Measurements from ENCODE around the gene CRIP3.

CRIP3 gene

DNA sequence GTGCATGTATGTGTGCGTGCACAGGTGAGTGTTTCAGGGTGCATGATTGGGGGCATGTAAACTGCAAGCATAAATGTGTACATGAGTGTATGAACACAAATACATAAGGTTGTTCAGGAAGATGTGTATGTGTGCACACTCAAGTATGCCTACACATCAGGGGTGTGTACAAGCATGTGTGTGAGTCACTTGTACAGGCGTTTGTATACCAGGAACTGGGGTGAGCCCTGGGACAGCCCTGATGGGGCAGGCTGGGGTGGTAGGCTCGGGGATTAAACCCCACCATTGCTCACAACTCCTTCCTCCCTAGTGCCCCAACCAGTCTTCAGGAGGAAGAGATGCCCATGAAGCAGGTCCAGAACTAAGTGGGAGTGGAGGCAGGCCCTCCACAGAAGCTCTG lies 4.3 kb downstream of the CRIP3 start:
- TF ChIP-seq REST (IDR thresholded peaks at IDR 0.05; ENCODE audit: insufficient read depth in 1 of 2, low read depth in 2 of 2, low read length in 2 of 2) (no peak), TAF1 (IDR thresholded peaks at IDR 0.05; ENCODE audit: borderline replicate concordance, insufficient read depth, low read length) (no peak), POLR2AphosphoS5 (IDR thresholded peaks at IDR 0.05; ENCODE audit: low read depth, low read length) (no peak), SIN3A (IDR thresholded peaks at IDR 0.05; ENCODE audit: borderline replicate concordance, insufficient read depth, low read length) (no peak), FOXP2 (optimal IDR thresholded peaks at IDR 0.05; ENCODE audit: borderline replicate concordance, extremely low read depth, extremely low read length, insufficient read depth) (no peak)

DNA sequence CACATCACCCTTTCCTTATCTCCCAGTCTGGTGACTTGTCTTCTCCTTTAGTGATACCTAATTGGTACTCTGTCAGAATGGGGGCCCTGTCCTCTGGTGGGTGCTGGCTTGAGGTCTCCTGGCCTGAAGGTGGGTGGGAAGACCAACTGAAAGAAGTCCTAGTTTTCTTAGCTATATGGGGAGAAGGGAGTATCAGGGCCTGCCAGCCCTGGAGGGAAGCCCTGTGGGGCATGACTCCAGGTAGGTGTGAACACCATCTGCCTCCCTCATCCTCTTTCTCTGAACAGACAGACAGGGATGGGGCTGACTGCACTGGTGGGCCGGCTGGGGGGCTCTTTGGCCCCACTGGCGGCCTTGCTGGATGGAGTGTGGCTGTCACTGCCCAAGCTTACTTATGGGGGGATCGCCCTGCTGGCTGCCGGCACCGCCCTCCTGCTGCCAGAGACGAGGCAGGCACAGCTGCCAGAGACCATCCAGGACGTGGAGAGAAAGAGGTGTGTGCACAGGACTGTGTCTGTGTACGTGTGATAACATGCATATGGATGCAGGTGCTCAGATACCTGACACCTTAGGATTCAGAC lies 4.8 kb downstream of the CRIP3 start:
- TF ChIP-seq REST (IDR thresholded peaks at IDR 0.05; ENCODE audit: insufficient read depth in 1 of 2, low read depth in 2 of 2, low read length in 2 of 2) = no peak
- TF ChIP-seq TAF1 (IDR thresholded peaks at IDR 0.05; ENCODE audit: borderline replicate concordance, insufficient read depth, low read length) = no peak
- no peak for TF ChIP-seq FOXP2 (optimal IDR thresholded peaks at IDR 0.05; ENCODE audit: borderline replicate concordance, extremely low read depth, extremely low read length, insufficient read depth)
- TF ChIP-seq POLR2AphosphoS5 (IDR thresholded peaks at IDR 0.05; ENCODE audit: low read depth, low read length) = no peak

GRCh38 chr6:43302126-43302525 lies 6.5 kb downstream of the CRIP3 start:
- TF ChIP-seq SIN3A (IDR thresholded peaks at IDR 0.05; ENCODE audit: borderline replicate concordance, insufficient read depth, low read length) = no peak

- no peak for TF ChIP-seq TAF1 (IDR thresholded peaks at IDR 0.05; ENCODE audit: borderline replicate concordance, insufficient read depth, low read length)
- no peak for TF ChIP-seq FOXP2 (optimal IDR thresholded peaks at IDR 0.05; ENCODE audit: borderline replicate concordance, extremely low read depth, extremely low read length, insufficient read depth)
- no peak for TF ChIP-seq REST (IDR thresholded peaks at IDR 0.05; ENCODE audit: insufficient read depth in 1 of 2, low read depth in 2 of 2, low read length in 2 of 2)
- no peak for TF ChIP-seq SIN3A (IDR thresholded peaks at IDR 0.05; ENCODE audit: borderline replicate concordance, insufficient read depth, low read length)
- TF ChIP-seq POLR2AphosphoS5 (IDR thresholded peaks at IDR 0.05; ENCODE audit: low read depth, low read length) = no peak
These were observed 7.3 kb downstream of the CRIP3 start for GRCh38 chr6:43301081-43301870.

- TF ChIP-seq SIN3A (IDR thresholded peaks at IDR 0.05; ENCODE audit: borderline replicate concordance, insufficient read depth, low read length) (no peak), POLR2AphosphoS5 (IDR thresholded peaks at IDR 0.05; ENCODE audit: low read depth, low read length) (no peak), TAF1 (IDR thresholded peaks at IDR 0.05; ENCODE audit: borderline replicate concordance, insufficient read depth, low read length) (no peak), REST (IDR thresholded peaks at IDR 0.05; ENCODE audit: insufficient read depth in 1 of 2, low read depth in 2 of 2, low read length in 2 of 2) (no peak), FOXP2 (optimal IDR thresholded peaks at IDR 0.05; ENCODE audit: borderline replicate concordance, extremely low read depth, extremely low read length, insufficient read depth) (no peak)
These were observed 9.0 kb downstream of the CRIP3 start for GRCh38 chr6:43299338-43300293.
